ENCODE measurements around the gene FUCA1.

DNA sequence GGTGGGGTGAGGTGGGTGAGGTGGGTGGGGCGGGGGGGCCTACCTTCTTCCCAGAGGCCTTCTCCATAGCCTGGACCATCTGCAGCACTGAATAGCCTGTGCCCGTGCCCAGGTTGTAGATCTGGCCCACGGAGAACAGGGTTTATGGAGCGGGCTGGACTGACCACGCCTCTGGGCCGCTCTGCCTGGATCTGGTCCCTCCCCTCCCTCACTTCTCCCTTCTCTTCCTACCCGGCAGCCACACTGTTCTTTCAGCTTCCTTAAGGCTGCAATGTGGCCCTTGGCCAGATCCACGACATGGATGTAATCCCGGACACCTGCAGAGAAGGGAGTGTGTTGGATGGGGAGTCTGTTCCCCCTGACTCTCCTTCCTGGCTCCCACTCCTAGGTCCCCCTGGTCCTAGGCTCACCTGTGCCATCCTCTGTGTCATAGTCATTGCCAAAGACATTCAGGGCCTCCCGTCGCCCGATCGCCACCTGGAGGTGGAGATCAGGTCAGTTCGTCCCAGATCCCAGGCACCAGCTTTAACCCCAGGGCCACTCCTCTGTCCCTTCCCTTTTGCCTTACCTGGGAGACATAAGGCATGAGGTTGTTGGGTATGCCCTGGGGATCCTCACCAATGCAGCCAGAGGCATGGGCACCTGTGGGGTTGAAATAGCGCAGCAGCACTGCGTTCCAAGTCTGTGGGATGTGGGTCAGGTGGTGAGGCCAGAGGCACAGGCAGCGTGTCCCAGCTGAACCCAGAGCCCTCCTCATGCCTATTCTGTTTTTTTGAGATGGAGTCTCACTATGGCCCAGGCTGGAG lies 71.4 kb downstream of the FUCA1 start:
- no peak for TF ChIP-seq EZH2phosphoT487 (IDR thresholded peaks at IDR 0.05; ENCODE audit: insufficient read depth, low read depth)
- TF ChIP-seq EZH2 (IDR thresholded peaks at IDR 0.05; ENCODE audit: insufficient read depth, poor library complexity, severe bottlenecking): no peak
